Fibroblast of skin of left quadriceps (primary cell): ENCODE measurements around the gene C11orf68.

Experiments used
- DNase-seq, 2 experiments: peaks; one replicate each; pipeline ENCODE4 v3.0.0-alpha.2; 2013; ENCODE audit warnings: low read depth in 2 of 2

Gene C11orf68

DNA sequence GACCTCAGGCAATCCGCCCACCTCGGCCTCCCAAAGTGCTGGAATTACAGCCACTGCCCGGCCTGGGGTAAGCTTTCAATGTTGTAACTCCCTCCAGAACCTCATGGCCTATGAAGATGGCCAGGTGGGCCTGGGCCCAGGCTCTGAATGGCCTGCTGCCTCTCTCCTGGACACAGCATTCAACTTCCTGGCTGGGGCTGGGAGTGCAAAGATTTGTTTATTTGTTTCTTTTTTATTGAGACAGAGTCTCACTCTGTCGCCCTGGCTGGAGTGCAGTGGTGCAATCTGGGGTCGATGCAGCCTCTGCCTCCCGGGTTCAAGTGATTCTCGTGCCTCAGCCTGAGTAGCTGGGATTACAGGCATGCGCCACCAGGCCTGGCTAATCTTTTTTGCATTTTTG lies 25.9 kb upstream of the C11orf68 start:
- DNase-seq, result no peak

DNA sequence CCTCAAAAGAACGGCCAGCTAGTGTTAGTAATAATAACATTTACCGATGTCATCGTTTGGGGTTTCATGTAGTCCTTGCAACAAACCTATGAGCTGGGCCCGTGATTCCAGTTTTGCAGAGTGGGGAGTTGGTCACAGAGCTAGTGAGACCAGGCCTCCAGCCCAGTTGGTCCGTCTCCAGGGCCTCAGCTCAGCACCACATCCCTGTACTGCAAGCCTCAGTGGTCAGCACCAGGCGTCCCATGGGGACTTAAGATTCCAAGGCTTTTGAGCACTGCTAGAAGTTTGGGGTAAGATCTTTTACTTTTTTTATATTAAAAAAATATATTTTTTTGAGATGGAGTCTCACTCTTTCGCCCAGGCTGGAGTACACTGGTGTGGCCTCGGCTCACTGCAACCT lies 25.3 kb upstream of the C11orf68 start:
- DNase-seq, result no peak

DNA sequence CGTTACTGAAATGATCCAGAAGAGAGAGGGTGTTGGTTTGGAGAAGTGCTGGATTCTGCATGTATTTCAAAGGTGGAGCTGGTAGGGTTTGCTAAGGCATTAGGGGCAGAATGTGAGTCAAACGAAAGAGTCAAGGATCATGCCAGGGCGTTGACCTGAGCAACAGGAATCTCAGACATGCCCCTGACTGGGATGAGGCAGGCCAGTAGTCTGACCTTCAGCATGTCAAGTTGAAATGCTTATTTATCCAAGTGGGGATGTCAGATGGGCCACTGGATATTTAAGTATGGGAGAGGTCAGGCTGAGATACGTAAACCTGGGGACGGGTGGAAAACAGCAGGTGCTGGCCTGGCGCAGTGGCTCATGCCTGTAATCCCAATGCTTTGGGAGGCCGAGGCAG lies 23.7 kb upstream of the C11orf68 start:
- DNase-seq, result no peak

DNA sequence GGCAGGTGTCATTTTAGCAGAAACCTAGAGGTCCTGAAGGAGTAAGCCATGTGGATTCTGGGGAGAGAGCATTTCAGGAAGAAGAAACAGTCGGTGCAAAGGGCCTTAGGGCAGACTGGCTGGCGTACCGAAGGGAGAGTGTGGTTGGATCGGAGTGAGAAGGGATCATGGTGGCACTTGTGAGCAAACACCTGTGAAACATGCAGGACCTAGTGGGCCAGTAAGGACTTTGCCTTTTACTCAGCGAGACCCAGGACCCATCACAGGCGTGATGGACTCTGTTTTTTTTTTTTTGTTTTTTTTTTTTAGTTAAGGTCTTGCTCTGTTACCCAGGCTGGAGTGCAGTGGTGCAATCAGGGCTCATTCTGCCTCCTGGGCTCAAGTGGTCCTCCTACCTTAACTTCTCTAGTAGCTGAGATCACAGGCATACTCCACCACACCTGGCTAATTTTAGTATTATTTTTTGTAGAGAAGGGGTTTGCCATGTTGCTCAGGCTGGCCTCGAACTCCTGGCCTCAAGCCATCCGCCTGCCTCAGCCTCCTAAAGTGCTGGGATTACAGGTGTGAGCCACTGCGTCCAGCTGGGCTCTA lies 23.0 kb upstream of the C11orf68 start:
- DNase-seq, result no peak

DNA sequence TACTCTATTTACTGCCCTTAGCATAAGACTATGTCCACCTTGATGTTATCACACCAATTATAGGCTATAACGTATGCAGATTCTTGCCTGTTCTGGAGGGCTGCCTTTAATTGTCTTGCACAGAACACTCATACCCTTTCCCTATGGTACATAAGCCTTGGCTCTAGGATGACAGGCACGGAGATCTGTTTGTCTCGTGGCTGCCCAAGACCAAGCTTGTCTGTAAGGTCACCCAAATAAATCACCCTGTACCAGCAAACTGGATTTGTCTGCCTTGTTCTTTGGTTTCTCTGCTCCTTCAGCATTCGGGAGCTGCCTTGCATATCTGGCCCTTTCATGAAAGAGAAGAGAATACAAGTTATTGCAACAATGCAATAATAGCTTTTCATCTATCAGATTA lies 18.9 kb upstream of the C11orf68 start:
- no peak for DNase-seq

DNA sequence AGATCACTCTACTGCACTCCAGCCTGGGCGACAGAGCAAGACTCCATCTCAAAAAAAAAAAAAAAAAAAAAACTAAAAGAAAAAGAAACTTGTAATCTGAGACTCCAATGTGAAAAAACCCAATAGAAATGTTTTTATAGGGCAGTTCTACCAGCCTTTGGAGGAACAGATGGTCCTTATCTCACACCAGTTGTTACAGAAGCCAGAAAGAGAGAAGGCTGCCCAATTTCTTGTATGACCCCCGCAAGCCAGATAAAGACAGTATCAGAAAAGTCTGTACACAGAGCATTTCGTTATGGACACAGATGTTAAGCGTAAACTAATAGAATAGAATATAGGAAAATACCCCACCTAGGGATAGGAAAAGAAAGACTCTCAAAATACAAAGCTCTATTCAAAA lies 15.2 kb upstream of the C11orf68 start:
- DNase-seq, result no peak

DNA sequence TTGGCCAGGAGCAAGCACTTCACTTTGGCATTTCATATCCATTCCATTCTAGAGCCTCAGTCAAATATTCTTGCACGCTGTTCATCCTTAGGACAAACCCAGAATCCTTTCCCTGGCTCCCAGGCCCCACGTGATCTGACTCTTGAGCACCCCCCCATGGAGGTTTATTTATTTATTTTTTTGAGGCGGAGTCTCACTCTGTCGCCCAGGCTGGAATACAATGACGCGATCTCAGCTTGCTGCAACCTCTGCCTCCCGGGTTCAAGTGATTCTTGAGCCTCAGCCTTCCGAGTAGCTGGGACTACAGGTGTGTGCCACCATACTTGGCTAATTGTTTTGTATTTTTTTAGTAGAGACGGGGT lies 13.7 kb upstream of the C11orf68 start:
- no peak for DNase-seq

DNA sequence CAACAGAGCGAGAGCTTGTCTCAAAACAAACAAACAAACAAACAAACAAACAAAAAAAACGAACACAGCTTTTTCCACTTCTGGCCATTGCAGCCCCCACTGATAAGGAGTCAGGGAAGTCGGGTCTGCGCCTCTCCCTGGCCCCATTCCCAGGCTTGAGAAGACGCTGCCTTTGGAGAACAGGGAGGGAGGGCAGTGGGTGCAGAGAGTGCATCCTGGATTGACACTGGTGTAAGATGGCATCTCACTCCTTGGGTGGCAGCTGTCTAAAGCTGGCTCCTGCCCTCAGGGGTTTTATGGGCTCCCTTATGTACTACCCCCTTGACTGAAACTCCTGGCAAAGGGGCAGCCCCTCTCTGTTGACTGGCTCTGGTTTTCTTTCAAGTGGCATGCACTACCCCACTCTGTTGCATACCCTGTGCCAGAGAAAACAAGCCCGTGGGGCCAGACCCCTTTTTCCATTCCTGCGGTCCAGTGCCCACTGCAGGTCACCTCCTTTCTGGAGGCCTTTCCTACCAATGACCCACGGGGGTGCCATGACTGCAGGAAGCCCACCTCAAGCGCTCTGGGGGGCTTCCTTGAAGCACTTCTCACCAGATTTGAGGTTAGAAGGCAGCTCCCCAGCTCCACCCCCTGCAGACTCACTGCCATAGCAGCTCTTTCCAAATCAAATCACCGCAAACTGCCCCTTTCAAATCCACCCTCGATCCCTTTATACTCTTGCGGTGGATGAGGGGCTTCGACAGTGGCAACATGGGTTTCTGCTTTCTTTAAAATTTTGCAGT lies 13.1 kb upstream of the C11orf68 start:
- DNase-seq, result no peak

DNA sequence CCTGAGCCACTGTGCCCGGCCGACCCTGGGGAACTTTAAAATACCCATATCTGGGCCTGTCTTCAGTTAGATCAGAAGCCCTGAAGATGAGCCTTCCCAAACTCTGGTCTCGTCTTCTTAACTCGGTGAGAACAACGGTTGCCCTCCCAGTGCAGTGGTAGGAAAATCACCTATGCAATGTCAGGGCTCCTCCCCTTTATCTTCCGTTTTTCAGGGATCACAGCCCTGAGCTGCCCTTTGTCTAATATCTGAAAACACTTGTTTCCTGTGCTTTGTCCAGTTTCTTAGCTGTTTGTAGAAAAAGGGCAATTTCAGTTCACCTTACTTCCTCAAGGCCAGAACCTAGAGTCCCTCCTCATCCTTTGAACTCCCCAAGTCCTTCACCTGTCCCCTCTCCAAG lies 9.8 kb upstream of the C11orf68 start:
- DNase-seq, result no peak

DNA sequence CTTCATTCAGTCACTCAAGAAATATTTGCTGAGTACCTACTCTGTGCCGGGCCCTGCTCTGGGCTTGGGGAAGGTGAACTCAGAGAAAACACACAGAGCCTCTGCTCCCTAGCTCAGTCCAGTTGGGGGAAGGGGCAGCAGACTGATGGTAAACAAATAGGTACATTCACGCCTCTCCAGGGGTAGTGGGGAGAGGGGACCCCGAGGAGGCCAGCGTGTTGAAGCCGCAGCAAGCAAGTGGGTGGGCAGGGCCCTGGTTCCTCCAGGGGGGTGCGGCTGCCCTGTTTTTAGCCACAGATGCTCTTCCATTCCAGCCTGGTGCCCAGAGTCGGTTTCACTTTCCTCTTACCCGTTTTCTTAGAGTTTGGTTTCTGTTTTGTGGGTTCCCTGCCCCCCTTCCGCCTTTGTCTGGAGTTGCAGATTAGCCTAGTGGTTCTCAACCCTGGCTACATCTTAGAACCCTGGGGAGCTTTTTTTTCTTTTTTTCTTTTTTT lies 9.1 kb upstream of the C11orf68 start:
- DNase-seq, result no peak

DNA sequence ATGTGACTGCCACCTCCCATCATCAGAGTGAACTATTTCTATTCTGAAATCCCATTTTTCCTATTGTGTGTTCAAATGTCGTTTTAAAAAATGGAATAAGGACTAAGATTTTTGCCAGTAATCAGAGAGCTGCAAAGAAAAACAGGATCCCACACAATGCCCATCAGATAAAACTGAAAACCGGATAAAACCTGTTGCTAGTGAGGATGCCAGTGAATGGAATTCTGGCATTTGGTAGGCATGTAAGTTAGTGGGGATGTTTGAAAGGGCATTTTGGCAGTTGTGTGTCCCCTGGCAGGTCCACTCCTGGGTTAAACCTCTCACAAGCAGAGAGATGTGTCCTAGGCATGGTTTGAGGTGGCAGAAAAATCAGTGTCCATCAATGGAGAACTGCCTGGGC lies 6.5 kb upstream of the C11orf68 start:
- DNase-seq, result no peak

DNA sequence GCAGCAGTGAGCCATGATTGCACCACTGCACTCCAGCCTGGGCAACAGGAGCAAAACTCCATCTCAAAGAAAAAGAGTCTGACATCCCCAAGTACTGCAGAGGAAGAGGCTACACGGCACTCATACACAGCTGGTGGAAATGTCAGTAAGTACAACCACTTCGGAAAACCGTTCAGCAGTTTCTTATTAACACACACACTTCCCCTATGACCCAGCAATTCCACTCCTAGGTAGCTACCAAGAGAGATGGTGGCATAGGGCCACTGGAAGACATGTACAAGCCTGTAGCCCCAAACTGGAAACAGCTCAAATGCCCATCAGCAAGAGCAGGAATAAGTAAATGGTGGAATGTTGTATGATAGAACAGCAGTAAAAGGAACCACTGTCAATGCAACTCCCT lies 3.7 kb upstream of the C11orf68 start:
- DNase-seq, result no peak

DNA sequence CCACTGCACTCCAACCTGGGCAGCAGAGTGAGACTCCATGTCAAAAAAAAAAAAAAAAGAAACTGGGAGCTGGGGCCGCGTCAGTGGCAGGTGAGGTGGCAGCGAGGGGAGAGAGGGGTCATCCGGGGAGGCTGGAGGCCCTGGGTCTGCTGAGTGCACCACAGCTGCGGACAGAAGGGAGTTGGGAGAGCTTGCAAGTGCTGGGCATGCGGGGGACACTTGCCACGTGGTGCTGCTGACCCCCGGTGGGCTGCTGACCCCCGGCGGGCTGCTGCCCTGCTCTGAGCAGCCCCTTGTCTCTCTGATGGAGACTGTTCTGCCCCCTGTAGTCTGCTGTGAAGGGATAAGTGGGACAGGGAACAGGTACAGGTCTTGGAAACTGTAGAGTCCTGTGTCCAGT lies 3.0 kb upstream of the C11orf68 start:
- DNase-seq, result no peak

DNA sequence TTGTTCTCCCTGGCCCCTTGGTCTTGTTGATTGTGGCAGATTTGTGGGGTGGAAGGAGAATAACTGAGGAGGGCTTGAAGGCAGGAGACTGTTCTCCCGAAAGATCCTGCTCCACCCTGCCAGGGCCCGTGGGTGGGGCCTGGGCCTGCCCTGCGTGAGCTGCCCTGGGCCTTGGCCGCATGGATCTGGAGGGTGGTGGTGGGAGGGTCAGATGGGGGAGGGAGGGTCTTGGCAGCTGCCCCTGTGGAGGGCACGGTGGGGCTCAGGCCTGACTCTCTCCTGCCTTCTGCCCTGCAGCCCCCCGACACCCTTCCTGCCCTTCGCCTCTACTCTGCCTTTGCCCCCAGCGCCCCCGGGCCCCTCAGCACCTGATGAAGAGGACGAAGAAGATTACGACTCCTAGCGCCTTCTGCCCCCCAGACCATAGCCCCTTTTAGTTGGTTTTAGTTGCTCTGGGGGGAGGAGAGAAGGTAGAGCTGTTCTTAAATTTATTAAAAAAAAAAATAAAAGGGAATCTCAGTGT lies 2.2 kb upstream of the C11orf68 start:
- no peak for DNase-seq

DNA sequence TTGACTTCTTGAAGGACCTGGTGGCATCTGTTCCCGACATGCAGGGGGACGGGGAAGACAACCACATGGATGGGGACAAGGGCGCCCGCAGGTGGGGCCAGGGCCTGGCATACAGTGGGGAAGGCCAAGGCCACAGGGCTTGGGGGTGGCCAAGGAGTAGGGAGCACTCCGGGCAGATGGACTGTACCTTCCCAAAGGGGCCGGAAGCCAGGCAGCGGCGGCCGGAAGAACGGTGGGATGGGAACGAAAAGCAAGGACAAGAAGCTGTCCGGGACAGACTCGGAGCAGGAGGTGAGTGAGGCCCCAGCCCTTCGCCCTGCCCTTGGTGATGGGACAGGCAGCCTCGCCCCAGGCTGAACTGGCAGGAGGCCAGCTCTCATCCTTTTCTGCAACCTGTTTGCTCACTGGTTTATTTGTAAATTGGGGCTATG lies 1.5 kb upstream of the C11orf68 start:
- DNase-seq, result no peak

DNA sequence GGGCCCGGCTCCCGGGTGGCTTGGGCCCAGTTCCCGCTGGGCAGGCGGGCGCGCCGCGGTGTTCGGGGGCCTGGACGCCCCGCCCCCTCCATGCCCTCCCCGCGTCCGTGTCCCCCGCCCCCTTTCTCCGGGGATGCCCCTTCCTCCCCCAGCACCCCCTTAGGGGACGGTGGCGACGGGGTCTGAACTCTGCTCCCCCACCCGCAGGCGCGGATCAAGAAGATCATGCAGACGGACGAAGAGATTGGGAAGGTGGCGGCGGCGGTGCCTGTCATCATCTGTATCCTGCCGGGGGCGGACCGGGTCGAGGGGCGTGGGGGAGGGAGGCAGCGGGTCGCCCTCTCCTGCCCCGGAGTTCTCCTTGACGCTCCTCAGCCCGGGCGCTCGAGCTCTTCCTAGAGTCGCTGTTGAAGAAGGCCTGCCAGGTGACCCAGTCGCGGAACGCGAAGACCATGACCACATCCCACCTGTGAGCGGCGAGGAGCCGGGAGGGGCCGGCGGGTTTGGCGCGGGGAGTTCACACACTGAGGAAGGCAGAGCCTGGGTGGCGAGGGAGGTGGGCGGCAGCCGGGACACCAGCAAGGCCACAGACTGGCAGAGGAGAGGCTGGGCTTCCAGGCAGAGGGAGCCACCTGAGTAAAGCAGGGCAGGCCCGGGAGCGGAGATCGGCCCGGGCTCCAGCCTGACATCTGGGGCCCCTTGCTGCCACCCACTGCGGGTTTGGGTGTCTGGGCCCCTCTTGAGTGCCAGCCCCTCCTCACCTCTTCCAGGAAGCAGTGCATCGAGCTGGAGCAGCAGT lies 910 bp upstream of the C11orf68 start:
- no peak for DNase-seq

DNA sequence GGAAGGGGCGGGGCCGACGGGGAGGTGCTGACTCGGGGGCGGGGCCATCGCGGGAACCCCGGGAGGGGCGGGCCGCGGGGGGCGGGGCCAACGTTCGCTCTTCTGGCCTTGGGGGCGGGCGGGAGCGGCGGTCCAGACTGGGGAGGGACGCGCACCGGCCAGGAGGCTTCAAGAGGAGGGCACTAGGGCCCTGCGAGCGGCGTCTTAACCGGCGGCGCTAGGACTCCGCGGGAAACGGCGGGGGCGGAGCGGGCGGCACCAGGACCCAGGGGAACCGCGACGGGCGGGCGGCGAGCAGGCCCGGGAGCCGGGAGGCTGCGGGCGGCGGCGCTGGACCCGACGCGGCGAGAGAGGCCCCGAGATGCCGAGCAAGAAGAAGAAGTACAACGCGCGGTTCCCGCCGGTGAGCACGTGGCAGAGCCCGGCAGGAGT lies 295 bp upstream of the C11orf68 start, which contains the start of gene DRAP1:
TSS of gene DRAP1 (plus strand) at position 286 of the 432 bp plus-strand sequence. CDS start at position 362, 76 bp downstream.
- DNase-seq, result peak; percentile 97 to 98

DNA sequence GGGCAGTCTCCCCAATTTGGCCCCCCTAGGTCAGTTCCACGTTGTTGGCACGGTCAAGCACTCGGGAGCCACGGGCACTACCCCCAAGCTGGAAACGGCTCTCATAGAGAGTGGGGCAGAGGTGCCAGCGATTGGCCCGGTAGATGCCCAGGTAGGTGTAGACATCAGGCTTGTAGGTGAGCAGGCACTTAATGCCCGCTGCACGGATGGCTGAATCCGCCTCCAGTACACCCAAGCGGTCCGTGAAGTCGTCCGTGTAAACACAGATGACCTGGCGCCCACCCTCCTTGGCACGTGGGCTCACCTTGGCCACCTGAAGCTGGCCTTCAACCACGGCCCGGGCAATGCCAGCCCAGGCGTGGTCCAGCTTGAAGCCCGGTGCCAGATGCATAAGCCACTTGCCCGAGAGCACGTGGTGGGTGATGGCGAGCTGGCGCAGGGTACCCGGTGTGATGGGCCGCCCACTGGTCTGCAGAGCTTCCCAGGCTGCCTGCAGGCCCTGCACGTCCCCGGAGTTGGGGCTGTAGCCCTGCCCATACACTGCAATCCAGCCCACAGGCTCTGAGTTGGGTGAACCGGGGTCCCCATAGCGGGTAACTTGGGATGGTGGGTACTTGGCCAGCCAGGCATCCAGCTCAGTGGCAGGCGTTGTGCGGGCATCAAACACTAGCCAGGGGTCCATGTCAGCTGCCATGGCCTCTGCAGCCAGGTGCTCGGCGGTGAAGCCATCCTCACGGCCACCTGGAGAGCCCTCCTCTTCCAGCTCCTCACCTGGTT lies 1.2 kb downstream of the C11orf68 start:
- no peak for DNase-seq

DNA sequence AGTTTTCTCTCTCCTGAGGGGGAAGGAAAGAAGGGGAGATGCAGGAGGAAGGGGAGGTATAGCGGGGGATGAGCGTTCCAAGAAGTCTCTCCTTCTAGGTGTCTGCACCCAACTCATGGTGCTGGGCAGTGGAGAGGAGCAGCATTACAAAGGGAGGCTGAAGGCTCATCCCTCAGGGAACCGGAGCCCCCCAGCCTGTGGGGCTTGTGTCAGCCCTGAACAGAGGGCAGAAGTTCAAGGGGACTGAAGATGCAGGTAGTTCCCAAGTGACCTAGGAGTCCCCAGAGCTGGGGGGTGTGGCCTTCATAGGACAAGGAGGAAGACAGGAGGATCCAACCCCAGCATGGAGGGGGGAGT lies 1.8 kb downstream of the C11orf68 start:
- no peak for DNase-seq

DNA sequence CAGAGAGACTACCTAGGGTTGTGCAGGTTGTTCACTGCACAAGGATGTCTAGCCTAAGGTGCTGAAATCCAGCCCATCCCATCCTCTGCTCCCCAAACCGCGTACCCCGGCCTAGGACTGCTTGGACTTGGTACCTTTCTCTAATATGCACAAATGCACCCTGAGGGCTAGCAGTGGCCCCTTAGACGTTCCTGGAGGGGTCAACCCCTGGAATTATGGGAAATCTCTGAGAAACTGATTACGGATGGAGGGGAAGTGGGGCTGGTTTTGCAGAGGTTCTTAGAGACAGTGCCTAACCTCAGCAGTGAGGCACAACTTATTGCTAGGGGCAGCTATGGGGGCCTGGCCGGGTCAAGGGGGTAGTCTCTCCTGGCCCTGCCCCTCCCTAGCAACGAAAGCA lies 2.5 kb downstream of the C11orf68 start:
- no peak for DNase-seq

DNA sequence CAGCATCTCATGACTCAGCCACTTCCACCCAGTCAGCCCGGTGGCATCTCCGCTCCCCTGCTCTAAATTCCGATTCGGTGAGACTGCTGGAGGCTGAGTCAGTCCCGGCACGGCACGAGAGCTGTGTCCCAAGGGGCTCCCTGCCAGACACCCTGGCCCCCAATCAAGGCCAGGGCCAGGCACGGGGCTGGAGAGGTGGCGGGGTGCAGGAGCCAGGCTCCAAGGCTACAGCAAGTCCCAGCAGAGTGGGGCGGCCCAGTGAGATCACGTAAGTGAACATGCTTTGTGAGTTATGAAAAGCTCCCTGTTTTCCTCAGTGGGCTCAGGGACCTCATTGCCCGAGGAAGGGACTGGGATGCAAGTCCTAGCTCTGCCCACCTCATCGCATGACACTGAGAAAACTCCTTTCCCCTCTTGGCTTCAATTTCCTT lies 3.0 kb downstream of the C11orf68 start:
- peak; percentile 93 to 94 for DNase-seq
